SK-N-MC (cell line): Measurements from ENCODE around the gene NSUN3.

Experiments used
- DNase-seq: peaks from one replicate; pipeline ENCODE4 v3.0.0-alpha.2; 2011; ENCODE audit warnings: low read depth, low spot score
- H3K27ac ChIP-seq: fragments of 200-600 bp; sonication (generic); 2 replicates; pipeline ENCODE4 v1.5.1; 2016; ENCODE audit warnings: mixed run types
- H3K36me3 ChIP-seq: fragments of 200-600 bp; sonication (generic); 2 replicates; pipeline ENCODE4 v1.6.1; 2017; ENCODE audit warnings: antibody characterized with exemption, low read length, mixed read lengths; ENCODE audit not compliant: insufficient read depth
- H3K4me3 ChIP-seq: fragments of 200-600 bp; sonication (generic); 2 replicates; pipeline ENCODE4 v1.5.1; 2016
- H3K9ac ChIP-seq: fragments of 200-600 bp; sonication (generic); 2 replicates; pipeline ENCODE4 v1.8.0; 2017; ENCODE audit warnings: mixed run types, mixed read lengths; ENCODE audit not compliant: insufficient read length
- H3K9me3 ChIP-seq: fragments of 200-600 bp; sonication (generic); 2 replicates; pipeline ENCODE4 v1.6.1; 2017; ENCODE audit warnings: low read depth, mild to moderate bottlenecking, antibody characterized with exemption, low read length, moderate library complexity, mixed read lengths
- EZH2 ChIP-seq: fragments of 200-600 bp; sonication (generic); IDR thresholded peaks from one replicate; pipeline ENCODE4 v1.6.1; 2017; ENCODE audit warnings: antibody characterized with exemption
- FOXP2 ChIP-seq: optimal IDR thresholded peaks from 2 replicates; pipeline ENCODE3; 2011; ENCODE audit warnings: mild to moderate bottlenecking, moderate library complexity; ENCODE audit not compliant: insufficient read depth; ENCODE audit errors: extremely low read length, control extremely low read depth
- POLR2AphosphoS5 ChIP-seq: IDR thresholded peaks from 2 replicates; pipeline ENCODE4 v1.6.1; 2012; ENCODE audit warnings: mild to moderate bottlenecking, low read depth, low read length, borderline replicate concordance

Gene NSUN3

GRCh38 chr3:94064243-94064860 is 1.5 kb downstream of the NSUN3 start:
- peak overlapping the region; percentile 92 for H3K4me3 ChIP-seq
- H3K9ac ChIP-seq: peak overlapping the region; percentile 100
- no peak for TF ChIP-seq EZH2
- no peak for TF ChIP-seq POLR2AphosphoS5
- TF ChIP-seq FOXP2: no peak
- no peaks in the 10 kb centered on the region for H3K9me3 ChIP-seq
- H3K27ac ChIP-seq: no peak overlapping the region
- peaks cover 19% of the 10 kb centered on the region for H3K36me3 ChIP-seq
- no peak for DNase-seq

- no peak for DNase-seq
- TF ChIP-seq POLR2AphosphoS5: no peak
- H3K9me3 ChIP-seq: no peaks in the 10 kb centered on the region
Measured at GRCh38 chr3:94065122-94065521, 2.3 kb downstream of the NSUN3 start.

GRCh38 chr3:94065819-94066480 is 3.1 kb downstream of the NSUN3 start:
- H3K4me3 ChIP-seq: no peak overlapping the region
- no peaks in the 10 kb centered on the region for H3K9me3 ChIP-seq
- peak overlapping the region; percentile 33; the same call in 1 of the 2 replicates for H3K27ac ChIP-seq
- DNase-seq: no peak
- TF ChIP-seq POLR2AphosphoS5 (no peak), FOXP2 (no peak), EZH2 (no peak)
- H3K9ac ChIP-seq: peak overlapping the region; percentile 11
- H3K36me3 ChIP-seq: peaks cover 11% of the 10 kb centered on the region

More at GRCh38 chr3:94065122-94065521, 2.3 kb downstream of the NSUN3 start:
- Histone ChIP-seq H3K36me3 (peaks cover 16% of the 10 kb centered on the region), H3K27ac (no peak overlapping the region), H3K9ac (no peak overlapping the region), H3K4me3 (no peak overlapping the region)

- TF ChIP-seq EZH2: no peak
- no peak for TF ChIP-seq POLR2AphosphoS5
- no peak for TF ChIP-seq FOXP2
- Histone ChIP-seq H3K27ac (peak overlapping the region; percentile 33; the same call in 1 of the 2 replicates), H3K9me3 (no peaks in the 10 kb centered on the region), H3K4me3 (no peak overlapping the region), H3K9ac (no peak overlapping the region), H3K36me3 (peaks cover 13% of the 10 kb centered on the region)
- DNase-seq: no peak
Measured at GRCh38 chr3:94066506-94067500, 3.9 kb downstream of the NSUN3 start.

- Histone ChIP-seq H3K9ac (peak overlapping the region; percentile 45), H3K27ac (no peak overlapping the region), H3K36me3 (peaks cover 19% of the 10 kb centered on the region), H3K9me3 (no peaks in the 10 kb centered on the region), H3K4me3 (no peak overlapping the region)
- no peak for TF ChIP-seq EZH2
- DNase-seq: no peak
Measured at GRCh38 chr3:94069194-94069813, 6.4 kb downstream of the NSUN3 start.

- no peak for DNase-seq
- Histone ChIP-seq H3K4me3 (no peak overlapping the region), H3K27ac (no peak overlapping the region), H3K9me3 (no peaks in the 10 kb centered on the region), H3K9ac (no peak overlapping the region), H3K36me3 (peaks cover 19% of the 10 kb centered on the region)
- no peak for TF ChIP-seq FOXP2
- no peak for TF ChIP-seq POLR2AphosphoS5
- no peak for TF ChIP-seq EZH2
Measured at GRCh38 chr3:94070341-94070911, 7.6 kb downstream of the NSUN3 start.

GRCh38 chr3:94071713-94072284 is 8.9 kb downstream of the NSUN3 start:
- no peak for DNase-seq
- peaks cover 21% of the 10 kb centered on the region for H3K36me3 ChIP-seq
- no peak overlapping the region for H3K9ac ChIP-seq
- no peak overlapping the region for H3K4me3 ChIP-seq
- TF ChIP-seq POLR2AphosphoS5 (no peak), FOXP2 (no peak), EZH2 (no peak)
- H3K27ac ChIP-seq: no peak overlapping the region
- no peaks in the 10 kb centered on the region for H3K9me3 ChIP-seq
